GM23338 (cell line): ENCODE data around the gene CIAO2A. TPM values are rescaled to one million over a fixed set of nuclear protein-coding genes. Genes with fewer than 3 reads are reported as not detected.

Experiments used
- ATAC-seq: fragments of 200-7000 bp; cut with Tn5 transposase; 3 replicates; pipeline ENCODE4 v1.9.1; 2020
- DNase-seq: peaks from one replicate; pipeline ENCODE4 v3.0.0-alpha.2; 2015; ENCODE audit warnings: low spot score
- H2AFZ ChIP-seq: fragments of 200-600 bp; sonication (generic); 2 replicates; pipeline ENCODE4 v1.8.0; 2016; ENCODE audit warnings: antibody characterized with exemption, mild to moderate bottlenecking, moderate library complexity
- H3F3A ChIP-seq: fragments of 200-600 bp; sonication (generic); replicated peaks from 2 replicates; pipeline ENCODE4 v1.8.0; 2017; ENCODE audit warnings: antibody characterized with exemption, mixed run types, low read depth
- H3K27ac ChIP-seq: fragments of 200-600 bp; sonication (generic); 2 replicates; pipeline ENCODE4 v1.6.1; 2016; ENCODE audit warnings: low read depth
- H3K27me3 ChIP-seq: fragments of 200-600 bp; sonication (generic); 2 replicates; pipeline ENCODE4 v1.8.0; 2016; ENCODE audit warnings: mild to moderate bottlenecking, mixed run types, moderate library complexity; ENCODE audit not compliant: insufficient read depth
- H3K36me3 ChIP-seq: fragments of 200-600 bp; sonication (generic); 2 replicates; pipeline ENCODE4 v1.8.0; 2016; ENCODE audit warnings: mild to moderate bottlenecking; ENCODE audit not compliant: insufficient read depth
- H3K4me1 ChIP-seq: fragments of 200-600 bp; sonication (generic); 2 replicates; pipeline ENCODE4 v1.8.0; 2016; ENCODE audit warnings: mild to moderate bottlenecking, moderate library complexity; ENCODE audit not compliant: insufficient read depth
- H3K4me2 ChIP-seq: fragments of 200-600 bp; sonication (generic); 2 replicates; pipeline ENCODE4 v1.7.1; 2017; ENCODE audit warnings: mixed run types
- H3K4me3 ChIP-seq: fragments of 200-600 bp; sonication (generic); 2 replicates; pipeline ENCODE4 v1.6.1; 2016; ENCODE audit warnings: mixed run types
- H3K79me2 ChIP-seq: fragments of 200-600 bp; sonication (generic); replicated peaks from 2 replicates; pipeline ENCODE4 v1.8.0; 2017; ENCODE audit warnings: mild to moderate bottlenecking; ENCODE audit not compliant: insufficient read depth
- H3K9me2 ChIP-seq: fragments of 200-600 bp; sonication (generic); 2 replicates; pipeline ENCODE4 v1.8.0; 2017; ENCODE audit not compliant: insufficient read depth
- H4K20me1 ChIP-seq: fragments of 200-600 bp; sonication (generic); replicated peaks from 2 replicates; pipeline ENCODE4 v1.8.0; 2017; ENCODE audit warnings: mild to moderate bottlenecking; ENCODE audit not compliant: insufficient read depth
- H3K27ac Mint-ChIP-seq: 2 replicates; pipeline ENCODE4 v1.8.0; 2020; ENCODE audit warnings: inconsistent platforms, mild to moderate bottlenecking, moderate library complexity, mixed read lengths
- H3K27me3 Mint-ChIP-seq: 3 replicates; pipeline ENCODE4 v1.8.0; 2022; ENCODE audit warnings: low read depth, mild to moderate bottlenecking, moderate library complexity, mixed read lengths, inconsistent platforms; ENCODE audit not compliant: insufficient read depth, poor library complexity
- H3K36me3 Mint-ChIP-seq: 3 replicates; pipeline ENCODE4 v1.8.0; 2021; ENCODE audit warnings: low read depth, mild to moderate bottlenecking, inconsistent platforms, moderate library complexity, mixed read lengths
- H3K4me1 Mint-ChIP-seq: 3 replicates; pipeline ENCODE4 v1.8.0; 2020; ENCODE audit warnings: mild to moderate bottlenecking, inconsistent platforms, mixed read lengths
- H3K4me3 Mint-ChIP-seq: 3 replicates; pipeline ENCODE4 v1.8.0; 2021; ENCODE audit warnings: moderate library complexity, mild to moderate bottlenecking, inconsistent platforms, mixed read lengths
- H3K9me3 Mint-ChIP-seq: 3 replicates; pipeline ENCODE4 v1.8.0; 2020; ENCODE audit warnings: moderate library complexity, mild to moderate bottlenecking, inconsistent platforms, mixed read lengths
- CREB1 ChIP-seq: fragments of 250-450 bp; sonication (Bioruptor Pico); IDR thresholded peaks from 2 replicates; pipeline ENCODE4 v1.5.0; 2020; ENCODE audit warnings: low read depth, mild to moderate bottlenecking, moderate library complexity
- CTCF ChIP-seq, 2 experiments: fragments of 200-600 bp in 1 of 2; sonication (generic) in 1 of 2; conservative IDR thresholded peaks; 2 replicates each; pipeline versions ENCODE4 v1.5.1 to v1.6.1; 2016 to 2017; ENCODE audit warnings: antibody characterized with exemption in 2 of 2, low read depth in 2 of 2, mild to moderate bottlenecking in 2 of 2, moderate library complexity in 1 of 2
- ETS1 ChIP-seq: IDR thresholded peaks from 2 replicates; pipeline ENCODE4 v1.6.1; 2016; ENCODE audit warnings: antibody characterized with exemption
- EZH2 ChIP-seq: fragments of 200-600 bp; sonication (generic); IDR thresholded peaks from one replicate; pipeline ENCODE4 v1.8.0; 2017; ENCODE audit warnings: antibody characterized with exemption, mild to moderate bottlenecking, low read depth; ENCODE audit not compliant: unreplicated experiment
- EZH2phosphoT487 ChIP-seq: fragments of 200-600 bp; sonication (generic); IDR thresholded peaks from one replicate; pipeline ENCODE4 v1.8.1; 2018; ENCODE audit warnings: antibody characterized with exemption; ENCODE audit not compliant: unreplicated experiment
- JUNB ChIP-seq: IDR thresholded peaks from one replicate; pipeline ENCODE4 v1.6.1; 2016; ENCODE audit warnings: antibody characterized with exemption; ENCODE audit not compliant: unreplicated experiment
- NANOG ChIP-seq: IDR thresholded peaks from 2 replicates; pipeline ENCODE4 v1.6.1; 2016; ENCODE audit warnings: antibody characterized with exemption, borderline replicate concordance
- POLR2AphosphoS5 ChIP-seq: IDR thresholded peaks from 2 replicates; pipeline ENCODE4 v1.6.1; 2016; ENCODE audit warnings: antibody characterized with exemption, low read depth
- REST ChIP-seq: IDR thresholded peaks from one replicate; pipeline ENCODE4 v1.6.1; 2018; ENCODE audit warnings: antibody characterized with exemption; ENCODE audit not compliant: unreplicated experiment
- STAT1 ChIP-seq: IDR thresholded peaks from one replicate; pipeline ENCODE4 v1.6.1; 2016; ENCODE audit warnings: antibody characterized with exemption; ENCODE audit not compliant: unreplicated experiment
- ZNF114 ChIP-seq: fragments of 250-450 bp; sonication (Bioruptor Pico); IDR thresholded peaks from 2 replicates; pipeline ENCODE4 v1.5.0; 2020; ENCODE audit warnings: mild to moderate bottlenecking, moderate library complexity
- ZNF331 ChIP-seq: fragments of 250-450 bp; sonication (Bioruptor Pico); IDR thresholded peaks from 2 replicates; pipeline ENCODE4 v1.5.0; 2020; ENCODE audit warnings: low read depth, mild to moderate bottlenecking, moderate library complexity
- ZNF462 ChIP-seq: fragments of 250-450 bp; sonication (Bioruptor Pico); IDR thresholded peaks from 2 replicates; pipeline ENCODE4 v1.5.0; 2020; ENCODE audit warnings: mild to moderate bottlenecking, moderate library complexity
- polyA plus RNA-seq: library from polyadenylated mRNA; unstranded; fragments of >200 nt; fragmentation: Nextera tagmentation; extraction: Ambion mirVana; gene quantifications from 2 replicates; pipeline ENCODE4 v1.2.1, GENCODE V29; 2016
- total RNA-seq: library from RNA; depleted of rRNA; stranded (reverse); fragments of >200 nt; shearing (Covaris generic); gene quantifications from 2 replicates; pipeline ENCODE4 v1.2.3, GENCODE V29; 2014

The CIAO2A gene
- total and polyA plus RNA-seq, 2 experiments from 2014 or later, result 132 to 318 TPM

GRCh38 chr15:64034519-64034918 is 59.1 kb downstream of the CIAO2A start:
- TF ChIP-seq JUNB (no peak), ETS1 (no peak), ZNF114 (no peak), NANOG (no peak), POLR2AphosphoS5 (no peak), EZH2 (no peak), ZNF462 (CRISPR knock-in tag) (no peak), CTCF (conservative IDR thresholded peaks at IDR 0.05; ENCODE audit: low read depth in 2 of 2) (no peak), CREB1 (CRISPR knock-in tag) (no peak), EZH2phosphoT487 (no peak), REST (no peak), ZNF331 (CRISPR knock-in tag) (no peak), STAT1 (no peak)
- ATAC-seq, result no peak

More at GRCh38 chr15:64034519-64034918, 59.1 kb downstream of the CIAO2A start:
- H3F3A ChIP-seq, result no peaks in the 10 kb centered on the region
- no peaks in the 10 kb centered on the region for H3K4me1 ChIP-seq
- no peaks in the 10 kb centered on the region for H3K36me3 Mint-ChIP-seq
- no peak overlapping the region for H3K4me3 ChIP-seq
- no peak overlapping the region for H2AFZ ChIP-seq
- H3K4me2 ChIP-seq, result no peak overlapping the region
- no peak overlapping the region for H3K27ac Mint-ChIP-seq
- H3K27me3 Mint-ChIP-seq, result peaks cover 2% of the 10 kb centered on the region
- H3K4me1 Mint-ChIP-seq, result peaks cover 12% of the 10 kb centered on the region
- no peaks in the 10 kb centered on the region for H4K20me1 ChIP-seq
- H3K27me3 ChIP-seq, result no peaks in the 10 kb centered on the region
- no peaks in the 10 kb centered on the region for H3K9me3 Mint-ChIP-seq
- no peaks in the 10 kb centered on the region for H3K36me3 ChIP-seq
- H3K27ac ChIP-seq, result no peak overlapping the region
- no peaks in the 10 kb centered on the region for H3K9me2 ChIP-seq
- H3K4me3 Mint-ChIP-seq, result no peak overlapping the region
- H3K79me2 ChIP-seq, result no peaks in the 10 kb centered on the region
- no peak for DNase-seq
